IPS DF 19.7 (cell line): ENCODE results near the gene CA10.

ENCODE experiments used
- DNase-seq: peaks from one replicate; pipeline ENCODE4 v3.0.0-alpha.2; 2013; ENCODE audit warnings: low read depth, low spot score

The CA10 gene

DNA sequence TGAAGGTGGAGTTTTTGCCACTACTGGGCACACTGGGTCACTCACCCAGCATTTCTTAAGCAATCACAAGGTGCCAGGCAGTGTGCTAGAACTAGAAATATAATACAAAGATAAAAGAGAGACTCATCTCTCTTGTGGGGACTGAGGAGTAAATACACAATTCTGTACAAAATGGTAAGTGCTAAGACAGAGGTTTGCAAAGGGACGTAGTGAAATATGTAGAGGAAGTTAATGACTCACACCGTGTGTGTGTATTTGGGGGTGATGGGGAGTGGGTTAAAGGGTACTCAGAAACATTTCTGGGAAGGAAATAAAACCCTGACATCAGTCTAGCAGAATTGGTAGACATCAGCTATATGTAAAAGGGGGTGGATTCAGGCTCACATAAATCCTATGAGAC, 389.3 kb downstream of the CA10 start:
- DNase-seq = no peak

DNA sequence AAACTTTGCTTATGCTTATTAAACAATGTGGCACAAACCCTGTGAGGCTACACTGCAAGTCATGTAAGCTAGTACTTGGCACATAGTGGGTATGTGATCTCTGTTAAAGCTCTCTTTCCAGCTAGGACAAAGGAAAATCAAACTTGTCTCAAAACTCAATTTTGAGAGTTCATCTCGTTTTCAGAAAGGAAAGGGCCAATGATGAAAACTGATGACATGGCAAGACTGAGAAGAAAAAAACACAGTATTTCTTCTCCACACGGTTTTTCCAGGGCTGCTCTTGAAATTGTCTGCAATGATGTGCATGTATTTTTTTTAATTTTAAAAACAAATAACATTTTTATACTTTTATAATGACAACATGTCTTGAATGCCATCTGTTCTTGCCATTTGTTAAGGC, 389.8 kb downstream of the CA10 start:
- DNase-seq = no peak

DNA sequence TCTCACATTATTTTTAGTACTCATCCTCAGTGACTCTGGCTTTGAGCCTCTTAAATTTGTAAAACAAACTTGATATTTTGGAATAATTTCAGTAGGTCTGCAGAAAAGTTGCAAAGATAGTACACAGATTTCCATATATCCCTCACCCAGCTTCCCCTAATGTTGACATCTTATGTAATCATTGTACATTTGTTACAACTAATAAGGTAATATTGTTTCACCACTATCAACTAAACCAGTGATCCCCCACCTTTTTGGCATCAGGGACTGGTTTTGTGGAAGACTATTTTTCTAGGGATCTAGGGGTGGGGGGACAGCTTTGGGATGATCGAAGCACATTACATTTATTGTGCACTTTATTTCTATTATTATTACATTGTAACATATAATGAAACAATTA, 391.2 kb downstream of the CA10 start:
- DNase-seq = no peak

- no peak for DNase-seq
Observed at GRCh38 chr17:51765282-51766135, 393.0 kb downstream of the CA10 start.

- DNase-seq = peak; percentile 60
Observed at GRCh38 chr17:51764387-51764971, 394.0 kb downstream of the CA10 start.

DNA sequence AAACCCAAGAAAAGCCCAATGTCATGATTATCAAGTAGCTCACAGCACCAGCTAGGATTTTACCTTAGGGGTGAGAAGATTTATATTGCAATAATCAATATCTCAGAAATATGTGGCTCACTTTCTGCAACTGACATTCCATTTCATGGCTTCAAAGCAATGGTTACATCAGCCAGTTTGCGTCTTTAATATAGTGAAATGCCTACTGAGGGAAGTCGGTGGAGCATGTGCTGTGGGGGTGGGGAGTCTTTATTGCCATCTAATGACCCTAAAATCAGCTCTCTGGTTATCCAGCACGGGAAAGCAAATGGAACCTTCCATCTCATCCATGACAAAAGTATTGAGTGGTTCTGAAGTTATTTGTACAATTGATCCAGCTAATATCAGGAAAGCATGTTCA, 395.5 kb downstream of the CA10 start:
- DNase-seq = no peak

- no peak for DNase-seq
Observed at GRCh38 chr17:51761105-51761504, 397.4 kb downstream of the CA10 start.

- DNase-seq = no peak
Observed at GRCh38 chr17:51759260-51759659, 399.3 kb downstream of the CA10 start.

GRCh38 chr17:51751072-51751471, 407.4 kb downstream of the CA10 start:
- DNase-seq = no peak

DNA sequence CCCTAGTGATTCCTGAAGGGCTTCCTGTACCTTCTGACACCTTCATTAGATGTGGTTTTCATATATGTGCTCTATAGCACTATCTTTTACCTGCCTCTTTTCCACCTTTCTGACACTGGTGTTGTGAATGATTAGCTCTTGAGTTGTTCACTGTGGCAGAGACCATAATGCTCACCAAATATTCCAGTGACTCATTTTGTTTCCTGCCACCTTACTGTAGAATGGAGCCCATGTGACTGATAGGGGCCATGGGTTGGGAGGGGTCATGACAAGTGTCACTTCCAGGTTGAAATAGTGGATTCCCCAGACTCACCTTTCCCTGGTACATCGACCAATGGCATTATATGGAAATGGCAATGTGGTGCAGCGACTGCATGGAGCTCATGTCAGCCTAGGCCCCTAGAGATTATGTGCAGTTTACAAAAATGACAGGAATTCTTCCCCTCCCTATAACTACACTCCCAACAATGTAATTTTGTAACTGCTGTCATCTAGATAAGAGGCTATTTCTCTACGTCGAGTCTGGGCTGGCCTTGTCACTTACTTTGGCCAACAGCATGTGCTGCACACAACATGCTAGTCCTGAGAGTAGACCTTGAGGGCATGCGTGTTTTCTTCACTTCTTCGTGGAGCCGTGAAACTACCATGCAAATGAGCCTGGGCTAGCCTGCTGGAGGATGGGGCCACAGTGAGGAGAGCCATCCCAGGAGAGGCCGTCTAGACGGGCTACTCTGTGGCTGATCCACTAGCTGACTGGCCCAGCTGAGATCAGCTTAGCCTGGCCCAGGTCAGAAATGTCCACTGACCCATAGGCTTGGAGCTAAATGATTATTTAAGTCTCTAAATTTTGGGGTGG, 409.5 kb downstream of the CA10 start:
- no peak for DNase-seq

- no peak for DNase-seq
Observed at GRCh38 chr17:51746421-51746820, 412.1 kb downstream of the CA10 start.

DNA sequence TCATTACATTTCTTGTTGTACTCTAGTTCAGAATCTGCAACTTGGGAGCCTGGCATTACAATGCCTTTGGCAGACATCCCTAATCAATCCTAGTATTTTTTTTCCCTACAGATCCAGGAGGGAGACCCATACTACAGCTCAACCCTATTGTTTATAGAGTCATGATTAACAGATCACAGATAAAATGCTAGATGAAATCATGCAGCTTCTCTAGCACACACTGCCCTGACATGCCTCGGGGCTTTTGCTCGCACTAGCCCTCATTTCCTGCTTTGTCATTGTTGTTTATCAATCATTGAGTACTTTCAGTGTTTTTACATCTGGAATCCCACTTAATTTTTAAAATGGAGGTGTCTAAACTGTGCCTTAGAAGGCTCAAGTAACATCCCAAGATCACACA, 412.5 kb downstream of the CA10 start:
- no peak for DNase-seq

DNA sequence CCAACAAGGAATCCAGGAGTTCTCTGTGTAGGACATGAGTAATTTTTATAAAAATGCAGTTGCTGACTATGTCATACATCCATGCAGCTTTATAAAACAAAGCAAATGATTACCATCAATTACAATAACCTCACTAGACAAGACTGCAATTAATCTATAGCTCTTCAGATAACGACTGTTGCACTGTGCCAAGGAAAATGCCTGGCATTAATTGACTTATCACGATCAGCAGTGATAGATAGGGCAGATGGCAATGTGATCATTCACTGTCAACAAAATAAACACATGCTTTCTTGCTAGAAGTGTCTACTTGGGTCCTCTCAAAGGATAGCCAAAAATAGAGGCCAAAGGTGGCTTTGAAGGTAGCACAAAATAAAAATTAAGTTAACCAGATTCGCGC, 415.0 kb downstream of the CA10 start:
- no peak for DNase-seq

DNA sequence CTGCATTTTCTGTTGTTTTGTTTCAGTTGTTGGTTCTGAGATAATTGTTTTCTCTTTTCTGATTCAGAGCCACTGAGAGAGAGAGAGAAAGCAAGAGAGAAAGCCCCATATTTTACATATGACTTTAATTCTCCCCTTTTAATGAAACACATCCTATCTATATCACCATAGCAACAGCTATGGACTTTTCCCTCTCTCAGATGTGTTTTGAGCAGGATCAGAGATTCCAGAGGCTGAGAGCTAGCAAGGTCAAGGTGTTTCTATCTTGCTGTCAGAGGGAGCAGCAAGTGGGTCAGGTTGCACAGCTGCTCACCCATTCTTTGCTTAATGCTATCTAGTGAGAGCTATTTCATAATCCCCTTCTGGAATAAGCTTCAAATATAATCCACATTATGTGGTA, 415.9 kb downstream of the CA10 start:
- DNase-seq = no peak

DNA sequence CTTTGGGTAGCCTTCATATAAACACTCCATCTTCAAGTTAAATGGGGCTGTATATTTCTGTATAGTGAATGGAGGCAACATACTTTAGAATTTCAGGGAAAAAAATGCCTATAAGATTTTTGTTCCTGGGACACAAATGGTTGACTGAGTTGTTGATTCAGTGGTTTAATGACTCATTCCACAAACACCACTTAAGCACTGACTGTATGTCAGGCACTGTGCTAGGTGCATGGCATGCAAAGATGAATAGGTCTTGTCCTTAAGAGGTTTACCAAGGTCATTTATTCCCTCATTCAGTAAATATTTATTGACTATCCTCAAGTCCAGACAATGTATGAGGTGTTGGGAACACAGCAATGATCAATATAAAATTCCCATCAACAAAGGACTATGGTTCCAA, 417.1 kb downstream of the CA10 start:
- no peak for DNase-seq

DNA sequence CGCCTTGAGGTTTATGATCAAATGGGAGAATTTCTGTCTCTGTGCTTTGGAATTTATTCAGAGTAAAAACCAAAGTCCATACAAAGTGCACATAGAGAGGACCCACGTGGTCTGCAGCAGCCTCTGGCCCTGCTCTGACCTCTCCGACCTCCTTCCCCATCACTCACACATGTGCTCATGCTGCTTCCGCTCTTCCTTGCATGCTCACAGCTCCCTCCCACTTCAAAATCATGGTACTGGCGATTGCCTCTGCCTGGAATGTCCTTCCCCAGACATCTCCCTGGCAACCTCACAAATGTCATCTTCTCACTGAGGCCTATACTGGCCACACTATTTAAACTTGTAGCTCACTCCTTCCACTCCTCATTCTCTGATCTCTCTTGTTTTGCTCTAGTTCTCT, 418.0 kb downstream of the CA10 start:
- DNase-seq = no peak

DNA sequence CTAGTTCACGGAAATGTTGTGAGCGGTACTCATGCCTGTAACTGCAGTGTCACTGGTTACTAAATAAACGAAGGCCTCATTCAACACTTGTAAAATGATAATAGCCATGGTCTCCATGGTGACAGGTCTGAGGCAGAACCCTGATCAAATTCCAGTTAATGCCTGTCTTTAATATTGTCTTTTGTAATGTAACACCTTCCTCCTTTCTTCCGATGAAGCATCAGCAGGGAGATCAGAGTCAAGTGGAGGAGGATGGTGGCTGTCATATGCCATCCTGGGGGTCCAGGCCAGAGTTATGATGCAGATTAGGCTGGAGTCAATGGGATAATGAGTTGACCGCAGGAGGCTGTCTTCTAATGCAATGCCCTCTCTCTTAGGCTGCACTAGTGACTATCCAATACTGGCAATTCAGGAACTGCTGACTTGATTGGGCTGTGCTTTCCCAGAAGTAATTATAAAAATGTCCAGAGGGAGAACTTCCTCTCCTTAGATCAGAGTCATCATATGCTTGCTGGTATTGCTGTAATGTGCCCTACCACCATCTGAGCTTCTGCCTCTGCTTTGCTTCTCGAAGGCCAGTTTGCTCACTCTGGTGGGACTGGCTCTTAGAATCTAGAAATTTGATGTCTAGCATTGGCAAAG, 419.1 kb downstream of the CA10 start:
- DNase-seq = no peak

DNA sequence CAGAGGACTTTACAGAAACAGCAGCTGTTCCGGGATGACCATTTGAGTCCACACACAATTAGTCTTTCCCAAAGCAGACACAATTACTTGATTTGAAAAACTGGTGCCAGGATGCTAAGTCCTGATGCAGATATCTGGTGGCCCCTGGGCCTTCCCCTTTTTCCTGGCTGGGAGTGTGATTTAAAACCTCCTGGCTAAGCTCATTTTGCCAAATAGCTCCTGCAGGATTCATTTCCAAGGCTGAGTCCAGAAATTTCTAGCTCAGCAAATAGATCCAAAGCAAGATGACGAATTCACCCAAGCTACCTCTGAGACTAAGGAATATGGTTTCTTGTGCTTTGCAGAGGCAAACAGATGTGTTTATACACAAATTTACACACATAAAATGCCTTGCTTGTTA, 422.2 kb downstream of the CA10 start:
- no peak for DNase-seq

DNA sequence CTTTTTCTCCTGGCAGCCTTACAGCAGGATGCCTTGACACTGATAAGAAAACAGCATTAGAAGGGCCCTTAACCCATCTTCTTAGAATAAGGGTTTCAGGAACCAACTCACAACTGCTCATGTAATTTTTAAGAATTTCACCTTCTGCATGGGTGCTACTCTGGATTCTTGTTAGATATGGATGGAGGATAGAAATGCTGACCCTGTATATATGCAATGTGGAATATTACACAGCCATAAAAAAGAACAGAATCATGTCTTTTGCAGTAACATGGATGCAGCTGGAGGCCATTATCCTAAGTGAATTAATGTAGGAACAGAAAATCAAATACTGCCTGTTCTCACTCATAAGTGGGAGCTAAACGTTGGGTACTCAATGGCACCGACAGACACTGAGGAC, 423.5 kb downstream of the CA10 start:
- no peak for DNase-seq

GRCh38 chr17:51734462-51734861, 424.1 kb downstream of the CA10 start:
- DNase-seq = no peak

DNA sequence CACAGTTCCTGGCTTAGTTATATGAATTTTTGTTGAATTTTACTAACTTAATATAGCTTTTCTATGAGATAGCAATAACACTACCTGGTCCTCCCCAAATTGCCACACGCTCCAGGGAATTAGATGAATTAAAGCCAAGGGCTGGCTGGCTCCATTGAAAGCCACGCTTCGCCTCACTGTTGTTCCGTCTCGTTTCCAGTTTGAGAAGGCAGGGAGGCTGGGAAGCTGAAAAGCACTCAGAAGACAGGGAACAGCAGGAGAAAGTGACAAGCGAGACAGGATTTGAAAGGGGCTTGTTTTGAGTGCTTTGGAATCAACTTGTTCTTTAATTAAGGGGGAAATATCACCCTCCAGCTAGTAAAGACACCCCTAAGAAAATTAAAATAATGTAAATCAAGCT, 425.3 kb downstream of the CA10 start:
- no peak for DNase-seq
